IMR-90 (cell line): ENCODE data around the gene NPAS2. TPM values are rescaled to one million over a fixed set of nuclear protein-coding genes. Genes with fewer than 3 reads are reported as not detected.

ENCODE experiments used
- ATAC-seq: fragments of 200-7000 bp; cut with Tn5 transposase; 2 replicates; pipeline ENCODE4 v1.9.1; 2020; ENCODE audit warnings: low read depth, mild to moderate bottlenecking, moderate library complexity
- BruUV-seq: library from RNA; stranded (reverse); fragments of 400-500 nt; replicated peaks from 2 replicates; lab custom pipeline; 2021; lab: Mats Ljungman, UMichigan
- CTCF ChIA-PET: fragments of 300-600 bp; formaldehyde crosslinking; extraction: SDS; loops from one replicate; lab custom pipeline; 2021; ENCODE audit warnings: antibody characterized with exemption; lab: Yijun Ruan, JAX
- POLR2A ChIA-PET: fragments of 300-600 bp; sonication (Branson Sonifier 250); formaldehyde crosslinking; loops from one replicate; lab custom pipeline; 2022; ENCODE audit warnings: antibody characterized with exemption; ENCODE audit not compliant: unreplicated experiment; lab: Charles Lee
- DNase-seq: peaks from one replicate; pipeline ENCODE4 v3.0.0; 2013
- H2AFZ ChIP-seq: replicated peaks from 2 replicates; pipeline ENCODE3; 2013; ENCODE audit warnings: low read length, mild to moderate bottlenecking; ENCODE audit not compliant: poor library complexity
- H2AK5ac ChIP-seq: 2 replicates; pipeline ENCODE4 v1.6.1; 2013; ENCODE audit warnings: low read depth, low read length, inconsistent platforms
- H2AK9ac ChIP-seq: replicated peaks from 2 replicates; pipeline ENCODE3; 2013; ENCODE audit warnings: mild to moderate bottlenecking, low read depth, low read length, moderate library complexity; ENCODE audit not compliant: poor library complexity
- H2BK120ac ChIP-seq: 2 replicates; pipeline ENCODE4 v1.6.1; 2013; ENCODE audit warnings: low read depth, low read length, inconsistent platforms
- H2BK15ac ChIP-seq: 3 replicates; pipeline ENCODE4 v1.6.1; 2013; ENCODE audit warnings: low read depth, low read length, inconsistent platforms
- H2BK20ac ChIP-seq: 2 replicates; pipeline ENCODE4 v1.6.1; 2013; ENCODE audit warnings: low read depth, mild to moderate bottlenecking, inconsistent platforms, low read length, moderate library complexity
- H2BK5ac ChIP-seq: 2 replicates; pipeline ENCODE4 v1.6.1; 2013; ENCODE audit warnings: mild to moderate bottlenecking, low read depth, low read length, inconsistent platforms; ENCODE audit not compliant: poor library complexity, severe bottlenecking
- H3K14ac ChIP-seq: replicated peaks from 2 replicates; pipeline ENCODE4 v1.6.1; 2013; ENCODE audit warnings: low read depth, low read length, inconsistent platforms
- H3K18ac ChIP-seq: 2 replicates; pipeline ENCODE4 v1.6.1; 2013; ENCODE audit warnings: low read depth, low read length, control low read depth
- H3K23ac ChIP-seq: 2 replicates; pipeline ENCODE4 v1.6.1; 2013; ENCODE audit warnings: low read depth, low read length, inconsistent platforms
- H3K27ac ChIP-seq: 2 replicates; pipeline ENCODE4 v1.5.1; 2013; ENCODE audit warnings: mild to moderate bottlenecking, control low read depth, low read length; ENCODE audit not compliant: insufficient read depth
- H3K27me3 ChIP-seq: 2 replicates; pipeline ENCODE4 v1.6.1; 2013; ENCODE audit warnings: low read length; ENCODE audit not compliant: control insufficient read depth, insufficient read depth
- H3K36me3 ChIP-seq: 2 replicates; pipeline ENCODE4 v1.6.1; 2013; ENCODE audit warnings: low read length, mixed read lengths; ENCODE audit not compliant: control insufficient read depth, insufficient read depth
- H3K4ac ChIP-seq: 2 replicates; pipeline ENCODE4 v1.6.1; 2013; ENCODE audit warnings: low read depth, low read length, inconsistent platforms
- H3K4me1 ChIP-seq: 2 replicates; pipeline ENCODE4 v1.6.1; 2013; ENCODE audit warnings: low read length, mixed read lengths; ENCODE audit not compliant: control insufficient read depth, insufficient read depth
- H3K4me2 ChIP-seq: 2 replicates; pipeline ENCODE4 v1.6.1; 2013; ENCODE audit warnings: low read depth, mild to moderate bottlenecking, control low read depth, low read length, moderate library complexity
- H3K4me3 ChIP-seq: 2 replicates; pipeline ENCODE4 v1.5.1; 2013; ENCODE audit warnings: low read depth, mild to moderate bottlenecking, control low read depth, low read length, moderate library complexity; ENCODE audit not compliant: insufficient read depth
- H3K56ac ChIP-seq: 2 replicates; pipeline ENCODE4 v1.6.1; 2013; ENCODE audit warnings: low read length, inconsistent platforms; ENCODE audit not compliant: insufficient read depth; ENCODE audit errors: extremely low read depth
- H3K79me1 ChIP-seq, 2 experiments: 2 replicates each; pipeline ENCODE4 v1.6.1; 2013; ENCODE audit warnings: low read length in 2 of 2, inconsistent platforms in 1 of 2, low read depth in 1 of 2
- H3K9ac ChIP-seq: 2 replicates; pipeline ENCODE4 v1.6.1; 2013; ENCODE audit warnings: low read depth, low read length, control low read depth
- H3K9me1 ChIP-seq: 2 replicates; pipeline ENCODE4 v1.6.1; 2013; ENCODE audit warnings: low read length, inconsistent platforms; ENCODE audit not compliant: insufficient read depth
- H3K9me3 ChIP-seq: 2 replicates; pipeline ENCODE4 v1.6.1; 2013; ENCODE audit warnings: low read length; ENCODE audit not compliant: control insufficient read depth, insufficient read depth
- H4K20me1 ChIP-seq: 2 replicates; pipeline ENCODE4 v1.6.1; 2013; ENCODE audit warnings: low read length, inconsistent platforms; ENCODE audit not compliant: insufficient read depth
- H4K5ac ChIP-seq: 2 replicates; pipeline ENCODE4 v1.6.1; 2013; ENCODE audit warnings: mild to moderate bottlenecking, low read depth, low read length, control low read depth
- H4K8ac ChIP-seq, 2 experiments: 2 replicates each; pipeline ENCODE4 v1.6.1; 2013; ENCODE audit warnings: low read depth in 2 of 2, low read length in 2 of 2, control low read depth in 1 of 2, inconsistent platforms in 1 of 2
- H4K91ac ChIP-seq: 2 replicates; pipeline ENCODE4 v1.6.1; 2013; ENCODE audit warnings: low read depth, low read length, inconsistent platforms; ENCODE audit not compliant: insufficient read depth
- CHD1 ChIP-seq: IDR thresholded peaks from 2 replicates; pipeline ENCODE4 v1.6.1; 2012; ENCODE audit warnings: low read depth, low read length, improper control_type of control experiment
- ELK1 ChIP-seq: fragments of 150-350 bp; IDR thresholded peaks from 2 replicates; pipeline ENCODE4 v1.6.1; 2016; ENCODE audit warnings: low read depth, mild to moderate bottlenecking, low read length, moderate library complexity, borderline replicate concordance
- MAZ ChIP-seq: IDR thresholded peaks from 2 replicates; pipeline ENCODE4 v1.6.1; 2012; ENCODE audit warnings: low read depth, mild to moderate bottlenecking, low read length, improper control_type of control experiment, moderate library complexity, borderline replicate concordance
- MXI1 ChIP-seq: IDR thresholded peaks from 2 replicates; pipeline ENCODE4 v1.6.1; 2012; ENCODE audit warnings: low read depth, mild to moderate bottlenecking, low read length, moderate library complexity, borderline replicate concordance
- USF2 ChIP-seq: fragments of 150-350 bp; IDR thresholded peaks from 2 replicates; pipeline ENCODE4 v1.6.1; 2017; ENCODE audit warnings: mild to moderate bottlenecking, antibody characterized with exemption, low read length, low read depth
- WGBS, 2 experiments: methylation state at CpG; one replicate each; pipeline versions ENCODE4 v1.1.5 to v1.1.7; 2013; ENCODE audit warnings: missing lambda C conversion rate in 2 of 2; ENCODE audit not compliant: insufficient read length in 1 of 2; ENCODE audit errors: extremely low coverage in 2 of 2; 5-methylcytosine and 5-hydroxymethylcytosine counted together
- dilution Hi-C: fragments of 300-500 bp; cut with HindIII; formaldehyde crosslinking; loops from one replicate; pipeline ENCODE4 v1.14.3; 2018; ENCODE audit warnings: low sequenced_read_pairs; ENCODE audit not compliant: unreplicated experiment
- in situ Hi-C: fragments of 300-500 bp; cut with MboI; formaldehyde crosslinking; loops from 3 replicates; pipeline ENCODE4 v1.14.3; 2019; ENCODE audit warnings: low sequenced_read_pairs, inconsistent platforms, mixed read lengths
- intact Hi-C: fragments of 100-400 bp; cut with micrococcal nuclease; formaldehyde crosslinking; loops from 2 replicates; pipeline ENCODE4 v1.10.0; 2022
- polyA plus RNA-seq, 3 experiments: library from polyadenylated mRNA; depleted of rRNA; stranded (reverse); fragments of >200 nt; gene quantifications; 2 replicates each; pipeline ENCODE4 v1.2.3, GENCODE V29; 2012; ENCODE audit warnings: low replicate concordance in 1 of 3
- total RNA-seq: library from RNA; depleted of rRNA; stranded (reverse); fragments of >200 nt; gene quantifications from 2 replicates; pipeline ENCODE4 v1.2.3, GENCODE V29; 2012

The NPAS2 gene
- total and polyA plus RNA-seq, 2 of the 4 experiments (the other 2 are of a cell fraction): 5.2 to 14.8 TPM

GRCh38 chr2:100879296-100879695 lies 59.4 kb downstream of the NPAS2 start:
- Histone ChIP-seq H3K23ac (no peak overlapping the region), H3K27ac (no peak overlapping the region), H3K9me3 (no peaks in the 10 kb centered on the region), H4K5ac (no peak overlapping the region), H2BK5ac (no peak overlapping the region), H3K4me1 (peaks cover 11% of the 10 kb centered on the region), H3K18ac (no peak overlapping the region), H3K56ac (no peak overlapping the region), H4K8ac (no peak overlapping the region), H3K4me3 (no peak overlapping the region), H2AFZ (no peak overlapping the region), H3K9ac (no peak overlapping the region), H2BK20ac (no peak overlapping the region), H2AK9ac (no peak overlapping the region), H3K4me2 (no peak overlapping the region), H2BK120ac (no peak overlapping the region), H2AK5ac (no peak overlapping the region), H3K14ac (no peak overlapping the region), H4K91ac (no peak overlapping the region), H3K9me1 (peaks cover 31% of the 10 kb centered on the region; the same call in 1 of the 2 replicates), H3K4ac (no peak overlapping the region), H3K79me1 (peaks cover 10 to 62% of the 10 kb centered on the region in 2 experiments), H3K36me3 (no peaks in the 10 kb centered on the region), H4K20me1 (peaks cover 12% of the 10 kb centered on the region; the same call in 1 of the 2 replicates), H3K27me3 (no peaks in the 10 kb centered on the region), H2BK15ac (no peak overlapping the region)
- BruUV-seq: no TSS peak
- ATAC-seq (no peak), DNase-seq (no peak)
- POLR2A ChIA-PET: no interaction called here
- intact Hi-C loops (no loop called here), in situ Hi-C loops (no loop called here), dilution Hi-C loops (no loop called here)
- 60% methylated on average over 1 of the region's 3 CpGs; no CpG with 5 or more reads in 1 of the 2 experiments for WGBS, 2 experiments
- TF ChIP-seq MAZ (no peak), CHD1 (no peak), USF2 (no peak), MXI1 (no peak), ELK1 (no peak)
- CTCF ChIA-PET: no interaction called here
